K562 (cell line): ENCODE results near the gene STMP1. TPM values are rescaled to one million over a fixed set of nuclear protein-coding genes. Genes with fewer than 3 reads are reported as not detected.
A peak's percentile ranks its signal among the peaks of the same experiment; 100 is the strongest.

Source experiments
- BMI1 ChIP-seq: fragments of 150-350 bp; IDR thresholded peaks from 2 replicates; pipeline ENCODE4 v1.6.1; 2014; ENCODE audit warnings: low read length
- CEBPZ ChIP-seq: fragments of 150-350 bp; IDR thresholded peaks from 2 replicates; pipeline ENCODE4 v1.6.1; 2014; ENCODE audit warnings: low read depth, mild to moderate bottlenecking, low read length, borderline replicate concordance
- CLOCK ChIP-seq: fragments of 250-450 bp; sonication (Bioruptor Pico); IDR thresholded peaks from 2 replicates; pipeline ENCODE4 v1.4.0; 2020; ENCODE audit warnings: mild to moderate bottlenecking, moderate library complexity, borderline replicate concordance
- EHMT2 ChIP-seq: fragments of 450-650 bp; IDR thresholded peaks from 2 replicates; pipeline ENCODE4 v1.6.1; 2018; ENCODE audit warnings: antibody characterized with exemption
- ELK3 ChIP-seq: fragments of 450-650 bp; formaldehyde crosslinking; IDR thresholded peaks from 2 replicates; pipeline ENCODE4 v1.4.0; 2020; ENCODE audit warnings: mild to moderate bottlenecking
- HNRNPL ChIP-seq: fragments of 200-400 bp; formaldehyde crosslinking; IDR thresholded peaks from 2 replicates; pipeline ENCODE4 v1.6.1; 2017; ENCODE audit warnings: low read depth, mild to moderate bottlenecking, low read length
- ILK ChIP-seq: fragments of 450-650 bp; IDR thresholded peaks from 2 replicates; pipeline ENCODE4 v1.6.1; 2016; ENCODE audit warnings: missing genetic modification characterization, low read depth, mild to moderate bottlenecking, missing compliant biosample characterization, moderate library complexity, borderline replicate concordance
- MITF ChIP-seq: IDR thresholded peaks from 2 replicates; pipeline ENCODE4 v1.6.1; 2014; ENCODE audit warnings: antibody characterized with exemption
- PHB2 ChIP-seq: fragments of 450-650 bp; IDR thresholded peaks from 2 replicates; pipeline ENCODE4 v1.6.1; 2017; ENCODE audit warnings: low read depth
- RBM25 ChIP-seq: fragments of 200-400 bp; formaldehyde crosslinking; IDR thresholded peaks from 2 replicates; pipeline ENCODE4 v1.6.1; 2018; ENCODE audit warnings: low read length, low read depth, moderate library complexity; ENCODE audit not compliant: severe bottlenecking
- SAFB ChIP-seq: fragments of 200-400 bp; formaldehyde crosslinking; IDR thresholded peaks from 2 replicates; pipeline ENCODE4 v1.6.1; 2017; ENCODE audit warnings: low read depth, low read length, borderline replicate concordance
- SMAD1 ChIP-seq: fragments of 150-350 bp; IDR thresholded peaks from 2 replicates; pipeline ENCODE4 v1.6.1; 2014; ENCODE audit warnings: low read length, low read depth; ENCODE audit not compliant: partially characterized antibody
- SMAD4 ChIP-seq: fragments of 250-450 bp; sonication (Bioruptor Pico); conservative IDR thresholded peaks from 2 replicates; pipeline ENCODE4 v1.8.0; 2021; ENCODE audit warnings: inconsistent platforms, mild to moderate bottlenecking, moderate library complexity
- ZFP36 ChIP-seq: fragments of 150-350 bp; IDR thresholded peaks from 2 replicates; pipeline ENCODE4 v1.6.1; 2018; ENCODE audit warnings: low read length, low read depth; ENCODE audit not compliant: partially characterized antibody
- ZMIZ1 ChIP-seq, 2 experiments: fragments of 150-350 bp in 1 of 2; IDR thresholded peaks; 2 replicates each; pipeline ENCODE4 v1.6.1; 2012 to 2016; ENCODE audit warnings: low read depth in 2 of 2, low read length in 2 of 2, mild to moderate bottlenecking in 1 of 2, moderate library complexity in 1 of 2
- polyA plus RNA-seq, 8 experiments: library from polyadenylated mRNA; depleted of rRNA in 4 of 8; stranded (reverse) in 5 of 8; unstranded in 3 of 8; fragments of >200 nt; fragmentation: Nextera tagmentation in 2 of 8; fragmentation: Illumina TruSeq in 1 of 8; extraction: Ambion mirVana in 2 of 8; extraction: Trizol in 1 of 8; gene quantifications; 2 replicates each; pipeline versions ENCODE4 v1.2.1 to v1.2.3, GENCODE V29; 2011 to 2014; ENCODE audit warnings: inconsistent platforms in 1 of 8, missing spikeins in 1 of 8
- total RNA-seq, 7 experiments: library from RNA; depleted of rRNA in 6 of 7; stranded (reverse); fragments of >200 nt in 6 of 7; fragmentation: Illumina TruSeq in 2 of 7; extraction: Trizol in 2 of 7; gene quantifications; 2 replicates each; pipeline versions ENCODE4 v1.2.1 to v1.2.3, GENCODE V29; 2011 to 2021; ENCODE audit warnings: low replicate concordance in 1 of 7

Gene STMP1
- total and polyA plus RNA-seq, 9 of the 15 experiments (the other 6 are each of a cell fraction or from before 2014, with no cell fraction given) = 10.6 to 249 (median 56.8) TPM

- TF ChIP-seq ZMIZ1 (IDR thresholded peaks at IDR 0.05; ENCODE audit: low read depth in 2 of 2, low read length in 2 of 2) = peak in 1 of 2 experiments; percentile 86; a peak in 2 of 4 replicates
- 0 out of 2 replicates have a peak, but pooled peaks have one; percentile 6 for TF ChIP-seq ELK3
- TF ChIP-seq EHMT2 = no peak
- TF ChIP-seq RBM25 = no peak
- TF ChIP-seq SMAD4 (CRISPR knock-in tag) = 0 out of 2 replicates have a peak, but pooled peaks have one; percentile 10
- TF ChIP-seq CLOCK = no peak
- TF ChIP-seq HNRNPL = no peak
- no peak for TF ChIP-seq MITF
- no peak for TF ChIP-seq BMI1
- TF ChIP-seq CEBPZ = no peak
- TF ChIP-seq ZFP36 = no peak
- TF ChIP-seq ILK (tag) = no peak
- peak; percentile 81 for TF ChIP-seq PHB2
- TF ChIP-seq SAFB = no peak
- no peak for TF ChIP-seq SMAD1
These were observed 1.8 kb downstream of the STMP1 start (continued) for GRCh38 chr7:135664046-135664589.
